Activated CD8-positive, alpha-beta memory T cell treated with anti-CD3 and anti-CD28 coated beads, Interleukin-2, amount 10 ng/mL, durations not matched to agents 7 days and 5 days (primary cell): ENCODE data around the gene NUBP2. TPM values are rescaled to one million over a fixed set of nuclear protein-coding genes. Genes with fewer than 3 reads are reported as not detected.

Experiments
- ATAC-seq: fragments of 150-1000 bp; cut with Tn5 transposase; one replicate; pipeline ENCODE4 v1.10.0; 2021; ENCODE audit warnings: moderate library complexity
- CTCF ChIA-PET: fragments of 350-600 bp; sonication (Branson Sonifier 250); formaldehyde crosslinking; loops from one replicate; lab custom pipeline; 2021; ENCODE audit warnings: antibody characterized with exemption; lab: Charles Lee
- DNase-seq: peaks from one replicate; pipeline ENCODE4 v3.0.0-alpha.2; 2020
- H3K27ac Mint-ChIP-seq: one replicate; pipeline ENCODE4 v1.8.0; 2021; ENCODE audit warnings: mild to moderate bottlenecking, mixed read lengths
- H3K27me3 Mint-ChIP-seq: one replicate; pipeline ENCODE4 v1.8.0; 2021; ENCODE audit warnings: mixed read lengths
- H3K36me3 Mint-ChIP-seq: one replicate; pipeline ENCODE4 v1.8.0; 2021; ENCODE audit warnings: mild to moderate bottlenecking, mixed read lengths
- H3K4me1 Mint-ChIP-seq: one replicate; pipeline ENCODE4 v1.8.0; 2021; ENCODE audit warnings: mixed read lengths
- H3K4me3 Mint-ChIP-seq: one replicate; pipeline ENCODE4 v1.8.0; 2021; ENCODE audit warnings: mild to moderate bottlenecking, moderate library complexity, mixed read lengths
- H3K9me3 Mint-ChIP-seq: one replicate; pipeline ENCODE4 v1.8.0; 2022; ENCODE audit warnings: low read depth, mixed read lengths
- total RNA-seq, 2 experiments: library from RNA; stranded (reverse); gene quantifications; one replicate each; pipeline ENCODE4 v1.2.3, GENCODE V29; 2021

The NUBP2 gene
- total RNA-seq, 2 experiments from 2014 or later = 52.5 to 64.0 TPM

- no peak overlapping the region for H3K27ac Mint-ChIP-seq
- H3K4me1 Mint-ChIP-seq = no peaks in the 10 kb centered on the region
- DNase-seq (no peak), ATAC-seq (no peak)
- CTCF ChIA-PET = no interaction called here
- no peaks in the 10 kb centered on the region for H3K9me3 Mint-ChIP-seq
- H3K36me3 Mint-ChIP-seq = peaks cover 5% of the 10 kb centered on the region
- no peak overlapping the region for H3K4me3 Mint-ChIP-seq
- H3K27me3 Mint-ChIP-seq = no peaks in the 10 kb centered on the region
These were observed 34.8 kb upstream of the NUBP2 start for GRCh38 chr16:1747934-1748333.

- H3K9me3 Mint-ChIP-seq = no peaks in the 10 kb centered on the region
- H3K27me3 Mint-ChIP-seq = no peaks in the 10 kb centered on the region
- H3K27ac Mint-ChIP-seq = no peak overlapping the region
- peaks cover 5% of the 10 kb centered on the region for H3K36me3 Mint-ChIP-seq
- DNase-seq = no peak
- CTCF ChIA-PET = interaction anchor here (0.7 to 1.4 kb wide), 2 partner anchors 26 to 43 kb away, joined by 3 read pairs; partner anchors contain the start of gene MAPK8IP3
- no peak for ATAC-seq
- no peaks in the 10 kb centered on the region for H3K4me1 Mint-ChIP-seq
- no peak overlapping the region for H3K4me3 Mint-ChIP-seq
These were observed 33.3 kb upstream of the NUBP2 start for GRCh38 chr16:1749152-1750117.

- CTCF ChIA-PET = no interaction called here
- ATAC-seq = no peak
- Mint-ChIP-seq H3K9me3 (no peaks in the 10 kb centered on the region), H3K4me3 (no peak overlapping the region), H3K27me3 (no peaks in the 10 kb centered on the region), H3K27ac (no peak overlapping the region), H3K36me3 (peaks cover 4% of the 10 kb centered on the region), H3K4me1 (peaks cover 6% of the 10 kb centered on the region)
- DNase-seq = no peak
These were observed 30.8 kb upstream of the NUBP2 start for GRCh38 chr16:1751946-1752345.

- H3K36me3 Mint-ChIP-seq = peaks cover 4% of the 10 kb centered on the region
- H3K27ac Mint-ChIP-seq = no peak overlapping the region
- H3K4me3 Mint-ChIP-seq = no peak overlapping the region
- H3K27me3 Mint-ChIP-seq = no peaks in the 10 kb centered on the region
- H3K4me1 Mint-ChIP-seq = peaks cover 14% of the 10 kb centered on the region
- no peak for ATAC-seq
- DNase-seq = no peak
- no peaks in the 10 kb centered on the region for H3K9me3 Mint-ChIP-seq
- CTCF ChIA-PET = no interaction called here
These were observed 29.9 kb upstream of the NUBP2 start for GRCh38 chr16:1752853-1753252.

GRCh38 chr16:1754204-1754603 is 28.6 kb upstream of the NUBP2 start:
- ATAC-seq = no peak
- Mint-ChIP-seq H3K36me3 (peaks cover 4% of the 10 kb centered on the region), H3K9me3 (no peaks in the 10 kb centered on the region), H3K4me1 (peaks cover 17% of the 10 kb centered on the region), H3K4me3 (no peak overlapping the region), H3K27me3 (no peaks in the 10 kb centered on the region), H3K27ac (no peak overlapping the region)
- CTCF ChIA-PET = interaction anchor here (1.8 kb wide), 1 partner anchor 31 kb away, joined by 4 read pairs; no protein-coding TSS in a partner anchor
- no peak for DNase-seq

- Mint-ChIP-seq H3K4me1 (peaks cover 17% of the 10 kb centered on the region), H3K27ac (peak overlapping the region; percentile 61), H3K36me3 (peaks cover 5% of the 10 kb centered on the region), H3K9me3 (no peaks in the 10 kb centered on the region), H3K27me3 (no peaks in the 10 kb centered on the region), H3K4me3 (no peak overlapping the region)
- CTCF ChIA-PET = interaction anchor here (1.0 to 1.4 kb wide), 2 partner anchors 50 to 52 kb away, joined by 3 read pairs; partner anchors contain the start of gene MAPK8IP3
- no peak for ATAC-seq
- no peak for DNase-seq
These were observed 24.9 kb upstream of the NUBP2 start for GRCh38 chr16:1757714-1758461.

- Mint-ChIP-seq H3K36me3 (peaks cover 4% of the 10 kb centered on the region), H3K9me3 (no peaks in the 10 kb centered on the region), H3K4me1 (peaks cover 17% of the 10 kb centered on the region), H3K4me3 (no peak overlapping the region), H3K27ac (no peak overlapping the region), H3K27me3 (no peaks in the 10 kb centered on the region)
- ATAC-seq (no peak), DNase-seq (no peak)
- CTCF ChIA-PET = no interaction called here
These were observed 23.8 kb upstream of the NUBP2 start for GRCh38 chr16:1758923-1759322.

GRCh38 chr16:1759511-1759910 is 23.2 kb upstream of the NUBP2 start:
- Mint-ChIP-seq H3K27ac (no peak overlapping the region), H3K4me1 (peaks cover 17% of the 10 kb centered on the region), H3K36me3 (peaks cover 4% of the 10 kb centered on the region), H3K4me3 (no peak overlapping the region), H3K9me3 (no peaks in the 10 kb centered on the region), H3K27me3 (no peaks in the 10 kb centered on the region)
- DNase-seq (no peak), ATAC-seq (no peak)
- CTCF ChIA-PET = no interaction called here

- DNase-seq (no peak), ATAC-seq (no peak)
- Mint-ChIP-seq H3K9me3 (no peaks in the 10 kb centered on the region), H3K4me3 (no peak overlapping the region), H3K36me3 (peaks cover 4% of the 10 kb centered on the region), H3K4me1 (peaks cover 16% of the 10 kb centered on the region), H3K27ac (no peak overlapping the region), H3K27me3 (no peaks in the 10 kb centered on the region)
- CTCF ChIA-PET = no interaction called here
These were observed 21.8 kb upstream of the NUBP2 start for GRCh38 chr16:1760911-1761310.

GRCh38 chr16:1761751-1762150 is 21.0 kb upstream of the NUBP2 start:
- CTCF ChIA-PET = no interaction called here
- Mint-ChIP-seq H3K4me1 (peaks cover 13% of the 10 kb centered on the region), H3K4me3 (no peak overlapping the region), H3K27me3 (no peaks in the 10 kb centered on the region), H3K27ac (no peak overlapping the region), H3K9me3 (no peaks in the 10 kb centered on the region), H3K36me3 (peaks cover 4% of the 10 kb centered on the region)
- ATAC-seq (no peak), DNase-seq (no peak)

- no peak overlapping the region for H3K4me3 Mint-ChIP-seq
These were observed 20.4 kb upstream of the NUBP2 start for GRCh38 chr16:1762196-1762878.

GRCh38 chr16:1762879-1763520 is 19.8 kb upstream of the NUBP2 start:
- CTCF ChIA-PET = no interaction called here
- ATAC-seq = no peak
- DNase-seq = no peak
- Mint-ChIP-seq H3K27ac (no peak overlapping the region), H3K4me3 (no peak overlapping the region), H3K36me3 (peaks cover 4% of the 10 kb centered on the region), H3K27me3 (no peaks in the 10 kb centered on the region), H3K4me1 (peaks cover 2% of the 10 kb centered on the region), H3K9me3 (no peaks in the 10 kb centered on the region)

More at GRCh38 chr16:1762196-1762878, 20.4 kb upstream of the NUBP2 start:
- Mint-ChIP-seq H3K27ac (no peak overlapping the region), H3K9me3 (no peaks in the 10 kb centered on the region), H3K36me3 (peaks cover 4% of the 10 kb centered on the region), H3K27me3 (no peaks in the 10 kb centered on the region), H3K4me1 (peaks cover 7% of the 10 kb centered on the region)
- DNase-seq (no peak), ATAC-seq (no peak)
- CTCF ChIA-PET = no interaction called here
